Ovary (tissue), 10 donors: ENCODE data around the gene SELP. TPM values are rescaled to one million over a fixed set of nuclear protein-coding genes. Genes with fewer than 3 reads are reported as not detected.
"Not testable (repeated sequence)": the region's sequence is repeated elsewhere in the genome, so short reads cannot be mapped to it uniquely, and the experiment has no call there.

Experiments used
- DNase-seq, 5 donors: peaks; one replicate each; pipeline ENCODE4 v3.0.0-alpha.2; 2019 to 2020
- H3K27ac ChIP-seq, 2 donors: fragments of 200-600 bp; one replicate each; pipeline versions ENCODE4 v1.5.1 to v1.8.0; 2019 to 2022
- H3K27me3 ChIP-seq: fragments of 200-600 bp; one replicate; pipeline ENCODE4 v1.8.0; 2022
- H3K36me3 ChIP-seq: fragments of 200-600 bp; sonication (generic); one replicate; pipeline ENCODE4 v1.5.1; 2019
- H3K4me1 ChIP-seq: one replicate; pipeline ENCODE4 v1.8.1; 2013; ENCODE audit warnings: mild to moderate bottlenecking, moderate library complexity; ENCODE audit not compliant: insufficient read depth
- H3K4me3 ChIP-seq: fragments of 200-600 bp; sonication (generic); one replicate; pipeline ENCODE4 v1.5.1; 2017
- H3K9me3 ChIP-seq, 2 donors: fragments of 200-600 bp in 1 of 2; sonication (generic) in 1 of 2; one replicate each; pipeline versions ENCODE4 v1.5.1 to v1.8.1; 2013 to 2019; ENCODE audit warnings: mild to moderate bottlenecking in 1 of 2, moderate library complexity in 1 of 2
- EP300 ChIP-seq: sonication (generic); formaldehyde crosslinking; IDR thresholded peaks from one replicate; pipeline ENCODE4 v1.6.1; 2017; ENCODE audit warnings: antibody characterized with exemption
- POLR2A ChIP-seq: fragments of 450-650 bp; IDR thresholded peaks from one replicate; pipeline ENCODE4 v1.6.1; 2017; ENCODE audit warnings: antibody characterized with exemption, mild to moderate bottlenecking, moderate library complexity
- WGBS, 3 donors: extraction: QIAGEN DNeasy Blood & Tissue Kit in 1 of 3; methylation state at CpG; one replicate each; pipeline versions ENCODE4 v1.1.5 to v1.1.7; 2013 to 2017; 5-methylcytosine and 5-hydroxymethylcytosine counted together
- intact Hi-C, 4 donors: fragments of 100-400 bp; cut with DNase I; formaldehyde crosslinking; loops; one replicate each; pipeline versions ENCODE4 v1.11.0 to v1.15.1; 2022 to 2023
- long read RNA-seq, 3 donors: library from polyadenylated mRNA in 2 of 3; unstranded in 2 of 3; transcript quantifications; one replicate each; pipeline ENCODE4 v2.0.0 and lab custom pipeline, GENCODE V29; 2021 to 2026
- polyA plus RNA-seq, 2 donors: library from polyadenylated mRNA; stranded (reverse); fragments of 200-250 nt in 1 of 2; fragments of 350-450 nt in 1 of 2; fragmentation: Illumina TruSeq in 1 of 2; extraction: RNeasy Lipid Tissue Mini Kit (QIAGEN cat#74804) in 1 of 2; gene quantifications; one replicate each; pipeline ENCODE4 v1.2.3, GENCODE V29; 2013 to 2014
- total RNA-seq, 7 donors: library from RNA; depleted of rRNA in 2 of 7; stranded (reverse); fragments of >200 nt in 2 of 7; fragmentation: NEBNext Ultra II Directional in 3 of 7; extraction: Animal tissue kit (Norgen Biotek cat#: 25700) in 3 of 7; gene quantifications; one replicate each; pipeline versions ENCODE4 v1.1.0 to v1.2.4, GENCODE V29; 2016 to 2023
- TF ChIP-seq, protein P1 (sequence below), 3 donors: fragments of 450-650 bp in 2 of 3; fragments of 200-600 bp in 1 of 3; IDR thresholded peaks; one replicate each; pipeline versions ENCODE4 v1.5.1 to v1.8.0; 2016 to 2022; ENCODE audit warnings: antibody characterized with exemption in 3 of 3, mild to moderate bottlenecking in 1 of 3
- donor health status: DM: no; HTN: no; CAD: no; lungs with moderate emphysema.
- donor health status: DM: no; HTN: no; CAD: no.
- donor health status: Bipolar disorder and iron deficiency.
- donor health status: DM: yes; HTN: yes; CAD: no.
- donor health status: DM: no; HTN: no; CAD: no.
- donor health status: DM: yes; HTN: yes; CAD: no.

The SELP gene
- 1 to 10 TPM in 6 of 7 donors, under 1 TPM in 1; 0.68 to 8.9 (median 4.0) TPM for total RNA-seq
- polyA plus RNA-seq = 10 to 100 TPM in 1 of 2 donors, 1 to 10 TPM in 1; 5.9 to 19.7 TPM
- long read RNA-seq, donor 1, partial matches to known transcripts = 0 of 2 reads
- long read RNA-seq, donor 1, other reads (novel, unspliced or antisense) = 2 of 2 reads
- long read RNA-seq, donor 2 = 0 reads
- long read RNA-seq, donor 3, partial matches to known transcripts = 0 of 6 reads
- long read RNA-seq, donor 3, other reads (novel, unspliced or antisense) = 4 of 6 reads

DNA sequence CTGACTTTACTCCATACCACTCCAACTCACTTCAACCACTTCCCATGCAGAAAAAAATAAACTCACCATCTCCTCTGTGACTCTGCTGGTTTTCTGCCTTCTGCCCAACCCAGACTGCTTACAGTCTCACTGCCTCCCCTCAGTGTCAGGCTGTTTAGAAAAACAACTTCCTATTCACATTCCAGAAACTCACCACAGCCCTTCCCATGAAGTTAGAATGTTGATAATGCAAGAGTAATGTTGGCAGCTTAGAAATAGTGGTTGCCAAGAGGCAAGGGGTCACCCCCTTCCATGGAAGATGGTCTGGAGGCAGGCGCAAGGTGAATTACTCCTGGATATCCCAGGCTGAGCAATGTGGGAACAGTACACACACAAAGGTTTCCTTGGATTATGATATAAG lies at the start of gene SELP:
TSS of gene SELP (minus strand) at position 119 of the 400 bp plus-strand sequence. CDS start at position 69, 50 bp downstream.
- H3K27me3 ChIP-seq = no peaks in the 10 kb centered on the region
- DNase-seq = no peak
- H3K4me1 ChIP-seq = no peaks in the 10 kb centered on the region
- no peak for TF ChIP-seq EP300
- intact Hi-C loops = no loop called here
- WGBS, 3 donors = 18 to 68% (median 29%) methylated on average over 1 of the region's 1 CpG
- H3K36me3 ChIP-seq = no peaks in the 10 kb centered on the region
- H3K4me3 ChIP-seq = no peak within 1 kb of the TSS
- H3K9me3 ChIP-seq = no peaks in the 10 kb centered on the region
- H3K27ac ChIP-seq = no peak within 1 kb of the TSS

DNA sequence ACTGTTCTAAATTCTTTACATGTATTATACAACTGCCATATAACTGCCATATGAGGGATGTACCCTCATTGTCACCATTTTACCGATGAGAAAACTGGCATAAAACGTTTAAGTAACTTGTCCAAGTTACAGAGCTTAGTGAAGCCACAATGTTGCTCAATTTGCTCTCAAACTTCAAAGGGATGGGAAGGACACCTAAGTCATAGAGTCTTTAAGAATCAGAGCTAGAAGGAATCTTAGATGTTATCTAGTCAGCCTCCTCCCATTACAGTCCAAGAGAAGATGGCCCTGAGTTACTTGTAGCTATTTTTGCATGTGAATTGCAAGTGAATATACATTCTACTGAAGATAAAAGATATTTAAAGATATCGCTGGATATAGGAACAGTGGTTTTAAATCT lies 49.8 kb upstream of the SELP start:
- DNase-seq = no peak
- 75 to 83% (median 77%) methylated on average over 3 of the region's 3 CpGs for WGBS, 3 donors
- H3K9me3 ChIP-seq = no peaks in the 10 kb centered on the region
- H3K36me3 ChIP-seq = no peaks in the 10 kb centered on the region
- no peak for TF ChIP-seq EP300
- H3K4me1 ChIP-seq = no peaks in the 10 kb centered on the region
- H3K27me3 ChIP-seq = no peaks in the 10 kb centered on the region
- no peak overlapping the region for H3K27ac ChIP-seq
- no peak overlapping the region for H3K4me3 ChIP-seq
- intact Hi-C loops = no loop called here

DNA sequence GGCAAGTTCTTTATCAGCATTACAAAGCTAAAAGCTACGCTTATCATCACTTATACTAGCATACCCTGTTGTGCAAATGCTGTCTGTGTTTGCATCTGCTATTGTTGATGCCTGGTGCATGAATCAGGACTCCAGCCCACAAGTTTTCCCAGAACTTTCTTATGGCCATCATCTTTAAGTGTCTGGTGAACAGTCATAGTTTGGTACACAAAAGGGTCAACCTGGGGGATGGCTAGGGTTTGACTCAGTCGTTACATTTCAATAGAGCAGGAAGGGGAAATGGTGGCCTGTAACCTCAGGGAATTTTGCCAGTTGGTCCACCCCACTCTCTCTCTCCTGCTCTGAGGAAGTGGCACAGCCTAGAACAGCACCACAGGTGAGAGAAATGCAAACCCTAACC lies 46.1 kb upstream of the SELP start:
- WGBS, 3 donors = 29 to 39% (median 32%) methylated on average over 2 of the region's 2 CpGs

DNA sequence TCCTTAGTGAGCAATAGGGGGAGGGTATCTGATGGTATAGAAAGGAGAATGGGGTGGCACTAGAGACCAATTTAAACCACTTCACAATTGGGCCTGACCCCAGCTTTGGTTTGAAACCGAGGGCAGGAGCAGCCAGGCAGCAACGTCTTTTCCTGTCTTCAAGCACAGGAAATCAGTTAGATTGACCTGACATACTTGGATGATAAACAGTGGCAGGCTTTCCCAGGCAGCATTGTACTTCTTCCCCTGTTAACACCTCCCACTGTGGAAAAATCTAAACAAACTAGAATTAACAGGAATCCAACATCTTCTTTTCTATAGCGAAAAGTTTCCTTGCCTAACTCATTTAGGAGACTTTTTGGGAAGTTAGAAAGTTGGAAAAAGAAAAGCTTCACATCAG lies 40.9 kb upstream of the SELP start:
- TF ChIP-seq EP300 (no peak), POLR2A (no peak)
- TF ChIP-seq, protein P1, sequence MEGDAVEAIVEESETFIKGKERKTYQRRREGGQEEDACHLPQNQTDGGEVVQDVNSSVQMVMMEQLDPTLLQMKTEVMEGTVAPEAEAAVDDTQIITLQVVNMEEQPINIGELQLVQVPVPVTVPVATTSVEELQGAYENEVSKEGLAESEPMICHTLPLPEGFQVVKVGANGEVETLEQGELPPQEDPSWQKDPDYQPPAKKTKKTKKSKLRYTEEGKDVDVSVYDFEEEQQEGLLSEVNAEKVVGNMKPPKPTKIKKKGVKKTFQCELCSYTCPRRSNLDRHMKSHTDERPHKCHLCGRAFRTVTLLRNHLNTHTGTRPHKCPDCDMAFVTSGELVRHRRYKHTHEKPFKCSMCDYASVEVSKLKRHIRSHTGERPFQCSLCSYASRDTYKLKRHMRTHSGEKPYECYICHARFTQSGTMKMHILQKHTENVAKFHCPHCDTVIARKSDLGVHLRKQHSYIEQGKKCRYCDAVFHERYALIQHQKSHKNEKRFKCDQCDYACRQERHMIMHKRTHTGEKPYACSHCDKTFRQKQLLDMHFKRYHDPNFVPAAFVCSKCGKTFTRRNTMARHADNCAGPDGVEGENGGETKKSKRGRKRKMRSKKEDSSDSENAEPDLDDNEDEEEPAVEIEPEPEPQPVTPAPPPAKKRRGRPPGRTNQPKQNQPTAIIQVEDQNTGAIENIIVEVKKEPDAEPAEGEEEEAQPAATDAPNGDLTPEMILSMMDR (IDR thresholded peaks at IDR 0.05) = no peak
- WGBS, 3 donors = 38 to 47% (median 44%) methylated on average over 3 of the region's 3 CpGs
- no peak overlapping the region for H3K4me3 ChIP-seq
- no peaks in the 10 kb centered on the region for H3K27me3 ChIP-seq
- no peaks in the 10 kb centered on the region for H3K9me3 ChIP-seq
- intact Hi-C loops = no loop called here
- H3K27ac ChIP-seq = no peak overlapping the region
- H3K4me1 ChIP-seq = no peaks in the 10 kb centered on the region
- no peak for DNase-seq
- H3K36me3 ChIP-seq = no peaks in the 10 kb centered on the region

More for the DNA sequence above, 46.1 kb upstream of the SELP start:
- Histone ChIP-seq H3K27ac (no peak overlapping the region), H3K36me3 (no peaks in the 10 kb centered on the region), H3K4me3 (no peak overlapping the region), H3K4me1 (no peaks in the 10 kb centered on the region), H3K9me3 (no peaks in the 10 kb centered on the region), H3K27me3 (no peaks in the 10 kb centered on the region)
- no peak for DNase-seq
- intact Hi-C loops = no loop called here
- no peak for TF ChIP-seq POLR2A
- no peak for TF ChIP-seq EP300
- TF ChIP-seq, protein P1 (IDR thresholded peaks at IDR 0.05) = no peak

DNA sequence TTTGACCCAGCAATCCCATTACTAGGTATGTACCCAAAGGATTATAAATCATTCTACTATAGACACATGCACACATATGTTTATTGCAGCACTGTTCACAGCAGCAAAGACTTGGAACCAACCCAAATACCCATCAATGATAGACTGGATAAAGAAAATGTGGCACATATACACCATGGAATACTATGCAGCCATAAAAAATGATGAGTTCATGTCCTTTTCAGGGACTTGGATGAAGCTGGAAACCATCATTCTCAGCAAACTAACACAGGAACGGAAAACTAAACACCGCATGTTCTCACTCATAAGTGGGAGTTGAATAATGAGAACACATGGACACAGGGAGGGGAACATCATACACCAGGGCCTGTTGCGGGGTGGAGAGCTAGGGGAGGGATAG lies 40.3 kb upstream of the SELP start:
- H3K4me1 ChIP-seq, H3K27ac ChIP-seq, H3K27me3 ChIP-seq, DNase-seq, H3K4me3 ChIP-seq, intact Hi-C loops, H3K36me3 ChIP-seq, H3K9me3 ChIP-seq: not testable (repeated sequence)
- 85 to 88% (median 88%) methylated on average over 3 of the region's 3 CpGs for WGBS, 3 donors

DNA sequence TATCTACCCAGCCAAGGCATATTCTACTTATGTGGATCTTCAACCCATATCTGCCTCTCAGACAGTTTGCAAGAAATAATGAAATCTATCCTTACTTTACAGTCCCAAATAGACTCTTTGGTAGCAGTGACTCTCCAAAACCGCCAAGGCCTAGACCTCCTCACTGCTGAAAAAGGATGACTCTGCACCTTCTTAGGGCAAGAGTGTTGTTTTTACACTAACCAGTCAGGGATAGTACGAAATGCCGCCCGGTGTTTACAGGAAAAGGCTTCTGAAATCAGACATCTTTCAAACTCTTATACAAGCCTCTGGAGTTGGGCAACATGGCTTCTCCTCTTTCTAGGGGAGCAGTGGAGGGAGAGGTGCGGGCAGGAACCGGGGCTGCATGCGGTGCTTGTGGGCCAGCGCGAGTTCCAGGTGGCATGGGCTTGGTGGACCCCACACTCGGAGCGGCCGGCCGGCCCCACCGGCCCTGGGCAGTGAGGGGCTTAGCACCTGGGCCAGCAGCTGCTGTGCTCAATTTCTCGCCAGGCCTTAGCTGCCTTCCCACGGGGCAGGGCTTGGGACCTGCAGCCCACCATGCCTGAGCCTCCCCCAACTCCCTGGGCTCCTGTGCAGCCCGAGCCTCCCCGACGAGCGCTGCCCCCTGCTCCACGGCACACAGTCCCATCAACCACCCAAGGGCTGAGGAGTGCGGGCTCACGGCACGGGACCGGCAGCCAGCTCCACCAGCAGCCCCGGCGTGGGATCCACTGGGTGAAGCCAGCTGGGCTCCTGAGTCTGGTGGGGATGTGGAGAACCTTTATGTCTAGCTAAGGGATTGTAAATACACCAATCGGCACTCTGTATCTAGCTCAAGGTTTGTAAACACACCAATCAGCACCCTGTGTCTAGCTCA lies 38.0 kb upstream of the SELP start:
- H3K27ac ChIP-seq, intact Hi-C loops, DNase-seq, H3K27me3 ChIP-seq, H3K36me3 ChIP-seq, H3K4me1 ChIP-seq, H3K4me3 ChIP-seq, H3K9me3 ChIP-seq: not testable (repeated sequence)
- WGBS, 3 donors = 84 to 93% (median 92%) methylated on average over 18 to 27 of the region's 28 CpGs

DNA sequence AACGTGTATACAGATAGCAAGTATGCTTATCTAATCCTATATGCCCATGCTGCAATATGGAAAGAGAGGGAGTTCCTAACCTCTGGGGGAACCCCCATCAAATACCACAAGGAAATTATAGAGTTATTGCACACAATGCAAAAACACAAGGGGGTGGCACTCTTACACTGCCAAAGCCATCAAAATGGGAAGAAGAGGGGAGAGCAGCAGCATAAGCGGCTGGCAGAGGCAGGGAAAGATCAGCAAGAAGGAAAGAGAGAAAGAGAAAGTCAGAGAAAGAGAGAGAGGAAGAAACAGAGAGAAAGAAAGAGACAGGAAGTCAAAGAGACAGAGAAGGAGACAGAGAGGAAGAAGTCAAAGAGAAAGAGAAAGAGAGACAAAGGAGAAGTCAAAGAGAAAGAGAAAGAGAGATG lies 37.3 kb upstream of the SELP start:
- H3K4me1 ChIP-seq, H3K27ac ChIP-seq, H3K36me3 ChIP-seq, H3K9me3 ChIP-seq, DNase-seq, intact Hi-C loops, H3K4me3 ChIP-seq, H3K27me3 ChIP-seq: not testable (repeated sequence)
- 48 to 58% (median 57%) methylated on average over 2 of the region's 2 CpGs for WGBS, 3 donors

DNA sequence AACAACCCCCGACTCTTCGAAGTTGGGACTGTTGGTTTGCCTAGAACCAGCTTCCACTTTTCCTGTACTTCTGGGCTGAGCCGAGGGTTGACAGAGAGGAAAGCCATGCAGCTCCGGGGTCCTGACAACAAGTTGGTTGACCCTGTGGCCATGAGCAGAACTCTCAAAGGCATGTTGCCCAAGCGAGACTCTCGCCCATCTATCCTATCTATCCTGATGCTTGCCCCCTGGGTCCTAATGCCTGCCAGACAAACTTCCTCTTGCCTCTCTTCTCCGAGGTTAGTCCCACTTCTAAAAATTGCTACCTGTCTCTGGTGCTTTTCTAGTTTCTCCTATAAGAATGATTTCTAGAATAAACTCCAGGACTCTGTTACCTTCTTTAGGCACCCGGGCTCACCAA lies 32.8 kb upstream of the SELP start:
- DNase-seq, H3K4me3 ChIP-seq, intact Hi-C loops, H3K27me3 ChIP-seq, H3K27ac ChIP-seq, H3K36me3 ChIP-seq, H3K4me1 ChIP-seq, H3K9me3 ChIP-seq: not testable (repeated sequence)
- 54 to 65% (median 62%) methylated on average over 8 of the region's 8 CpGs for WGBS, 3 donors

DNA sequence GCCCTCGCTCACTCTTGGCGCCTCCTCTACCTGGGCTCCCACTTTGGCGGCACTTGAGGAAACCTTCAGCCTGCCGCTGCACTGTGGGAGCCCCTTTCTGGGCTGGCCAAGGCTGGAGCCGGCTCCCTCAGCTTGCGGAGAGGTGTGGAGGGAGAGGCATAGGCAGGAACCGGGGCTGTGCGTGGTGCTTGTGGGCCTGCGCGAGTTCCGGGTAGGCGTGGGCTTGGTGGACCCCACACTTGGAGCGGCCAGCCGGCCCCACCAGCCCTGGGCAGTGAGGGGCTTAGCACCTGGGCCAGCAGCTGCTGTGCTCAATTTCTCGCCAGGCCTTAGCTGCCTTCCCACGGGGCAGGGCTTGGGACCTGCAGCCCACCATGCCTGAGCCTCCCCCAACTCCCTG lies 31.1 kb upstream of the SELP start:
- H3K27ac ChIP-seq, H3K36me3 ChIP-seq, H3K9me3 ChIP-seq, H3K27me3 ChIP-seq, H3K4me1 ChIP-seq, H3K4me3 ChIP-seq, DNase-seq, intact Hi-C loops: not testable (repeated sequence)
- WGBS, 3 donors = 87 to 92% (median 92%) methylated on average over 14 to 16 of the region's 16 CpGs
